ENCODE results near the gene STRN3. TPM values are rescaled to one million over a fixed set of nuclear protein-coding genes. Genes with fewer than 3 reads are reported as not detected.

The STRN3 gene
- total RNA-seq, 1 experiment from 2014 or later, result 36.6 TPM

- no peak for TF ChIP-seq CTCF (IDR thresholded peaks at IDR 0.05; ENCODE audit: unreplicated experiment)
- POLR2A ChIA-PET, result interaction anchor here (1.2 kb wide), 1 partner anchor 18 kb away, joined by 3 read pairs; no protein-coding TSS in a partner anchor
- Mint-ChIP-seq H3K4me1 (ENCODE audit: insufficient read depth, unreplicated experiment) (peaks cover 7% of the 10 kb centered on the region), H3K27ac (ENCODE audit: low read depth, unreplicated experiment) (no peak overlapping the region), H3K4me3 (ENCODE audit: unreplicated experiment) (no peak overlapping the region), H3K36me3 (ENCODE audit: insufficient read depth, unreplicated experiment) (peaks cover 33% of the 10 kb centered on the region), H3K9me3 (ENCODE audit: unreplicated experiment) (no peaks in the 10 kb centered on the region), H3K27me3 (ENCODE audit: insufficient read depth, unreplicated experiment) (no peaks in the 10 kb centered on the region)
- intact Hi-C loops (cut with micrococcal nuclease), result no loop called here
- CTCF ChIA-PET, result interaction anchor here (0.7 kb wide), 2 partner anchors 227 to 372 kb away, joined by 3 to 4 read pairs; no protein-coding TSS in a partner anchor
- no peak for DNase-seq (ENCODE audit: unreplicated experiment)
- no TSS peak for BruUV-seq (replicated peaks)
Measured at GRCh38 chr14:30921788-30922187, 104.4 kb downstream of the STRN3 start.

GRCh38 chr14:30921305-30921704 lies 104.9 kb downstream of the STRN3 start:
- Mint-ChIP-seq H3K27me3 (ENCODE audit: insufficient read depth, unreplicated experiment) (no peaks in the 10 kb centered on the region), H3K4me3 (ENCODE audit: unreplicated experiment) (no peak overlapping the region), H3K27ac (ENCODE audit: low read depth, unreplicated experiment) (no peak overlapping the region), H3K36me3 (ENCODE audit: insufficient read depth, unreplicated experiment) (peaks cover 33% of the 10 kb centered on the region), H3K9me3 (ENCODE audit: unreplicated experiment) (no peaks in the 10 kb centered on the region), H3K4me1 (ENCODE audit: insufficient read depth, unreplicated experiment) (peaks cover 7% of the 10 kb centered on the region)
- no TSS peak for BruUV-seq (replicated peaks)
- DNase-seq (ENCODE audit: unreplicated experiment), result peak; percentile 63
- CTCF ChIA-PET, result no interaction called here
- no peak for TF ChIP-seq CTCF (IDR thresholded peaks at IDR 0.05; ENCODE audit: unreplicated experiment)
- intact Hi-C loops (cut with micrococcal nuclease), result no loop called here
- POLR2A ChIA-PET, result interaction anchor here (1.2 kb wide), 1 partner anchor 18 kb away, joined by 3 read pairs; no protein-coding TSS in a partner anchor

- Mint-ChIP-seq H3K9me3 (ENCODE audit: unreplicated experiment) (no peaks in the 10 kb centered on the region), H3K36me3 (ENCODE audit: insufficient read depth, unreplicated experiment) (peaks cover 32% of the 10 kb centered on the region), H3K27me3 (ENCODE audit: insufficient read depth, unreplicated experiment) (no peaks in the 10 kb centered on the region), H3K27ac (ENCODE audit: low read depth, unreplicated experiment) (no peak overlapping the region), H3K4me3 (ENCODE audit: unreplicated experiment) (no peak overlapping the region), H3K4me1 (ENCODE audit: insufficient read depth, unreplicated experiment) (peaks cover 1% of the 10 kb centered on the region)
- CTCF ChIA-PET, result interaction anchor here (0.5 to 0.6 kb wide), 2 partner anchors 12 to 1714 kb away, joined by 3 to 5 read pairs; no protein-coding TSS in a partner anchor
- POLR2A ChIA-PET, result interaction anchor here (0.6 to 2.3 kb wide), 3 partner anchors 11 to 274 kb away, joined by 3 to 14 read pairs (median 3); no protein-coding TSS in a partner anchor
- BruUV-seq (replicated peaks), result no TSS peak
- intact Hi-C loops (cut with micrococcal nuclease), result no loop called here
- no peak for TF ChIP-seq CTCF (IDR thresholded peaks at IDR 0.05; ENCODE audit: unreplicated experiment)
- DNase-seq (ENCODE audit: unreplicated experiment), result no peak
Measured at GRCh38 chr14:30915596-30915995, 110.6 kb downstream of the STRN3 start.

DNA sequence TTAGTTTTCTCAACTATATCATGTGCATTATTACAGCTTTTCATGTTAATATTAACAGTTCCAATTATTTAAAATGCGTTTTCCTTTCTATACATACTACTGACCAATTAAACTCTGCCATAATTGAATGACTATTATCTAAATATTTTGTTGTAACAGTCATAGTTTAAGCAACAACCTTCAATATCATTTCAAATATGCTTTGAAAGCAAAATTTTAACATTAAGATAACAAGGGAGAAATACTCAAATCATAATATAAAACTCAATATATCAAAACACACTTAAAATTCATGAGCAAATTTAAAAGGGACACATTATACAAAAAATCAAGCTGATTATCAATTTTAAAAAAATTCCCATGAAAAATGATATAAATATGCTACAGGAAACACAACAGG lies 111.4 kb downstream of the STRN3 start:
- H3K27ac Mint-ChIP-seq (ENCODE audit: low read depth, unreplicated experiment), result no peak overlapping the region
- H3K36me3 Mint-ChIP-seq (ENCODE audit: insufficient read depth, unreplicated experiment), result peaks cover 28% of the 10 kb centered on the region
- no peak overlapping the region for H3K4me3 Mint-ChIP-seq (ENCODE audit: unreplicated experiment)
- no peak for DNase-seq (ENCODE audit: unreplicated experiment)
- no peaks in the 10 kb centered on the region for H3K4me1 Mint-ChIP-seq (ENCODE audit: insufficient read depth, unreplicated experiment)
- no peak for TF ChIP-seq CTCF (IDR thresholded peaks at IDR 0.05; ENCODE audit: unreplicated experiment)
- no peaks in the 10 kb centered on the region for H3K9me3 Mint-ChIP-seq (ENCODE audit: unreplicated experiment)
- ChIA-PET POLR2A (interaction anchor here (1.2 to 2.3 kb wide), 2 partner anchors 11 to 12 kb away, joined by 3 to 14 read pairs; no protein-coding TSS in a partner anchor), CTCF (interaction anchor here (0.6 to 1.2 kb wide), 3 partner anchors 9 to 132 kb away, joined by 3 read pairs; no protein-coding TSS in a partner anchor)
- no peaks in the 10 kb centered on the region for H3K27me3 Mint-ChIP-seq (ENCODE audit: insufficient read depth, unreplicated experiment)
- intact Hi-C loops (cut with micrococcal nuclease), result no loop called here
- no TSS peak for BruUV-seq (replicated peaks)

Measured in MCF 10A (cell line).